PC-3 (cell line): ENCODE results near the gene RMP24.

Source experiments
- ATAC-seq: fragments of 200-7000 bp; cut with Tn5 transposase; 2 replicates; pipeline ENCODE4 v1.9.1; 2020; ENCODE audit warnings: mild to moderate bottlenecking, moderate library complexity
- BruUV-seq: library from RNA; stranded (reverse); fragments of 400-500 nt; replicated peaks from 2 replicates; lab custom pipeline; 2021; lab: Mats Ljungman, UMichigan
- CTCF ChIA-PET: fragments of 300-600 bp; sonication (Branson Sonifier 250); formaldehyde crosslinking; loops from one replicate; lab custom pipeline; 2022; ENCODE audit warnings: antibody characterized with exemption; lab: Charles Lee
- POLR2A ChIA-PET: fragments of 300-600 bp; sonication (Branson Sonifier 250); formaldehyde crosslinking; loops from one replicate; lab custom pipeline; 2022; ENCODE audit warnings: antibody characterized with exemption; ENCODE audit not compliant: unreplicated experiment; lab: Charles Lee
- DNase-seq: peaks from one replicate; pipeline ENCODE4 v3.0.0-alpha.2; 2015
- H2AFZ ChIP-seq: fragments of 300-600 bp; sonication (generic); 2 replicates; pipeline ENCODE4 v1.6.0; 2016; ENCODE audit warnings: antibody characterized with exemption, low read length
- H3F3A ChIP-seq: fragments of 300-600 bp; sonication (generic); one replicate; pipeline ENCODE4 v1.6.0; 2017; ENCODE audit warnings: antibody characterized with exemption, low read length, control low read depth, mild to moderate bottlenecking; ENCODE audit not compliant: unreplicated experiment
- H3K27ac ChIP-seq: fragments of 300-600 bp; sonication (generic); 2 replicates; pipeline ENCODE4 v1.5.1; 2016; ENCODE audit warnings: mild to moderate bottlenecking, low read length
- H3K27me3 ChIP-seq: fragments of 300-600 bp; sonication (generic); 2 replicates; pipeline ENCODE4 v1.6.1; 2016; ENCODE audit warnings: low read length, mixed read lengths
- H3K36me3 ChIP-seq: fragments of 300-600 bp; sonication (generic); 2 replicates; pipeline ENCODE4 v1.6.1; 2016; ENCODE audit warnings: low read depth, mixed run types, low read length, mixed read lengths
- H3K4me1 ChIP-seq: fragments of 300-600 bp; sonication (generic); 2 replicates; pipeline ENCODE4 v1.5.1; 2016; ENCODE audit warnings: low read length; ENCODE audit not compliant: insufficient read depth
- H3K4me2 ChIP-seq: fragments of 300-600 bp; sonication (generic); 2 replicates; pipeline ENCODE4 v1.6.0; 2016; ENCODE audit warnings: low read length
- H3K4me3 ChIP-seq: fragments of 300-600 bp; sonication (generic); 2 replicates; pipeline ENCODE4 v1.5.1; 2016; ENCODE audit warnings: mild to moderate bottlenecking, low read length, mixed read lengths
- H3K79me2 ChIP-seq: fragments of 300-600 bp; sonication (generic); 2 replicates; pipeline ENCODE4 v1.6.1; 2017; ENCODE audit warnings: low read length, mixed read lengths
- H3K9ac ChIP-seq: fragments of 300-600 bp; sonication (generic); 2 replicates; pipeline ENCODE4 v1.6.0; 2016; ENCODE audit warnings: mild to moderate bottlenecking, low read length
- H3K9me2 ChIP-seq: fragments of 300-600 bp; sonication (generic); replicated peaks from 2 replicates; pipeline ENCODE4 v1.6.1; 2016; ENCODE audit warnings: mixed run types, low read length, mixed read lengths
- H3K9me3 ChIP-seq: fragments of 300-600 bp; sonication (generic); 2 replicates; pipeline ENCODE4 v1.6.1; 2016; ENCODE audit warnings: low read length, mixed read lengths
- H4K20me1 ChIP-seq: fragments of 300-600 bp; sonication (generic); 2 replicates; pipeline ENCODE4 v1.6.1; 2016; ENCODE audit warnings: low read length, mixed read lengths
- CTCF ChIP-seq: fragments of 300-600 bp; sonication (generic); conservative IDR thresholded peaks from 2 replicates; pipeline ENCODE4 v1.5.1; 2017; ENCODE audit warnings: antibody characterized with exemption, low read depth, mild to moderate bottlenecking, low read length
- EZH2 ChIP-seq: fragments of 300-600 bp; sonication (generic); IDR thresholded peaks from one replicate; pipeline ENCODE4 v1.6.1; 2017; ENCODE audit warnings: antibody characterized with exemption, mild to moderate bottlenecking, low read length; ENCODE audit not compliant: unreplicated experiment
- EZH2phosphoT487 ChIP-seq: fragments of 300-600 bp; sonication (generic); IDR thresholded peaks from 2 replicates; pipeline ENCODE4 v1.6.1; 2018; ENCODE audit warnings: mild to moderate bottlenecking, antibody characterized with exemption, low read length, borderline replicate concordance
- intact Hi-C: fragments of 100-400 bp; cut with micrococcal nuclease; formaldehyde crosslinking; loops from 2 replicates; pipeline ENCODE4 v1.9.0; 2023

The RMP24 gene

GRCh38 chr18:35950628-35950982 lies 21.9 kb upstream of the RMP24 start:
- Histone ChIP-seq H4K20me1 (no peaks in the 10 kb centered on the region), H3K4me1 (no peaks in the 10 kb centered on the region), H3K9ac (no peak overlapping the region), H3F3A (no peaks in the 10 kb centered on the region), H3K4me3 (0 out of 2 replicates have a peak overlapping the region, but pooled peaks have one; percentile 48), H3K4me2 (peak overlapping the region; percentile 69; the same call in 1 of the 2 replicates), H3K27me3 (no peaks in the 10 kb centered on the region), H2AFZ (no peak overlapping the region), H3K9me3 (no peaks in the 10 kb centered on the region), H3K36me3 (no peaks in the 10 kb centered on the region; the same call in 1 of the 2 replicates), H3K27ac (no peak overlapping the region), H3K9me2 (no peaks in the 10 kb centered on the region), H3K79me2 (no peaks in the 10 kb centered on the region)
- BruUV-seq, result no TSS peak
- CTCF ChIA-PET, result interaction anchor here (0.8 kb wide), 1 partner anchor 194 kb away, joined by 3 read pairs; no protein-coding TSS in a partner anchor
- TF ChIP-seq EZH2, result no peak
- no peak for TF ChIP-seq EZH2phosphoT487
- TF ChIP-seq CTCF, result no peak
- POLR2A ChIA-PET, result no interaction called here
- ATAC-seq (no peak), DNase-seq (no peak)
- intact Hi-C loops, result loop anchor here (1.0 kb wide), 2 partner anchors 33 to 194 kb away; no protein-coding TSS in a partner anchor

- DNase-seq (no peak), ATAC-seq (no peak)
- no peaks in the 10 kb centered on the region for H3K4me1 ChIP-seq
- H3K27ac ChIP-seq, result no peak overlapping the region
- H3K9me2 ChIP-seq, result no peaks in the 10 kb centered on the region
- no peak overlapping the region for H3K4me2 ChIP-seq
- intact Hi-C loops, result no loop called here
- no peaks in the 10 kb centered on the region; the same call in 1 of the 2 replicates for H3K36me3 ChIP-seq
- H3K27me3 ChIP-seq, result no peaks in the 10 kb centered on the region
- H3F3A ChIP-seq, result no peaks in the 10 kb centered on the region
- no peak overlapping the region for H3K4me3 ChIP-seq
- ChIA-PET POLR2A (no interaction called here), CTCF (no interaction called here)
- no peak overlapping the region for H3K9ac ChIP-seq
- H3K79me2 ChIP-seq, result no peaks in the 10 kb centered on the region
- no peaks in the 10 kb centered on the region for H3K9me3 ChIP-seq
- H2AFZ ChIP-seq, result no peak overlapping the region
- no TSS peak for BruUV-seq
- H4K20me1 ChIP-seq, result no peaks in the 10 kb centered on the region
- TF ChIP-seq EZH2phosphoT487 (no peak), EZH2 (no peak), CTCF (no peak)
Measured at GRCh38 chr18:35953688-35954087, 18.8 kb upstream of the RMP24 start.

GRCh38 chr18:35956226-35956625 lies 16.3 kb upstream of the RMP24 start:
- H3F3A ChIP-seq, result no peaks in the 10 kb centered on the region
- H3K9ac ChIP-seq, result no peak overlapping the region
- H3K36me3 ChIP-seq, result no peaks in the 10 kb centered on the region
- H3K27me3 ChIP-seq, result no peaks in the 10 kb centered on the region
- no peaks in the 10 kb centered on the region for H3K4me1 ChIP-seq
- CTCF ChIA-PET, result no interaction called here
- ATAC-seq, result no peak
- no peak overlapping the region for H3K27ac ChIP-seq
- DNase-seq, result no peak
- H3K9me3 ChIP-seq, result no peaks in the 10 kb centered on the region
- intact Hi-C loops, result no loop called here
- no peaks in the 10 kb centered on the region for H3K79me2 ChIP-seq
- H3K4me2 ChIP-seq, result no peak overlapping the region
- BruUV-seq, result no TSS peak
- POLR2A ChIA-PET, result no interaction called here
- no peak for TF ChIP-seq CTCF
- no peak for TF ChIP-seq EZH2phosphoT487
- no peak for TF ChIP-seq EZH2
- H2AFZ ChIP-seq, result no peak overlapping the region
- H3K9me2 ChIP-seq, result no peaks in the 10 kb centered on the region
- H3K4me3 ChIP-seq, result no peak overlapping the region
- no peaks in the 10 kb centered on the region for H4K20me1 ChIP-seq
